Smooth muscle cell (in vitro differentiated cells): ENCODE measurements around the gene PSMA5. TPM values are rescaled to one million over a fixed set of nuclear protein-coding genes. Genes with fewer than 3 reads are reported as not detected.
A peak's percentile ranks its signal among the peaks of the same experiment; 100 is the strongest.

Source experiments
- DNase-seq: peaks from one replicate; lab custom pipeline; 2025; ENCODE audit not compliant: unreplicated experiment; lab: John Stamatoyannopoulos, UW
- H2AFZ ChIP-seq: fragments of 200-600 bp; sonication (generic); 2 replicates; pipeline ENCODE4 v1.6.0; 2016; ENCODE audit warnings: antibody characterized with exemption, low read depth, mild to moderate bottlenecking
- H3F3A ChIP-seq: fragments of 200-600 bp; sonication (generic); 2 replicates; pipeline ENCODE4 v1.6.0; 2017; ENCODE audit warnings: antibody characterized with exemption, low read depth
- H3K27ac ChIP-seq: fragments of 200-600 bp; sonication (generic); 2 replicates; pipeline ENCODE4 v1.5.1; 2016; ENCODE audit warnings: low read depth, mild to moderate bottlenecking
- H3K27me3 ChIP-seq: fragments of 200-600 bp; sonication (generic); 2 replicates; pipeline ENCODE4 v1.6.1; 2016; ENCODE audit warnings: low read depth, mild to moderate bottlenecking
- H3K36me3 ChIP-seq: fragments of 200-600 bp; sonication (generic); 2 replicates; pipeline ENCODE4 v1.5.1; 2016; ENCODE audit warnings: low read depth
- H3K4me1 ChIP-seq: fragments of 200-600 bp; sonication (generic); 2 replicates; pipeline ENCODE4 v1.5.1; 2016; ENCODE audit warnings: low read depth
- H3K4me2 ChIP-seq: fragments of 200-600 bp; sonication (generic); 2 replicates; pipeline ENCODE4 v1.6.0; 2016; ENCODE audit warnings: mild to moderate bottlenecking
- H3K4me3 ChIP-seq: fragments of 200-600 bp; sonication (generic); 2 replicates; pipeline ENCODE4 v1.5.1; 2016; ENCODE audit warnings: mild to moderate bottlenecking
- H3K79me2 ChIP-seq: fragments of 200-600 bp; sonication (generic); 2 replicates; pipeline ENCODE4 v1.6.0; 2016; ENCODE audit warnings: low read depth, mild to moderate bottlenecking
- H3K9ac ChIP-seq: fragments of 200-600 bp; sonication (generic); 2 replicates; pipeline ENCODE4 v1.6.0; 2016; ENCODE audit warnings: low read depth
- H3K9me3 ChIP-seq: fragments of 200-600 bp; sonication (generic); replicated peaks from 2 replicates; pipeline ENCODE4 v1.5.1; 2016; ENCODE audit warnings: low read depth
- H4K20me1 ChIP-seq: fragments of 200-600 bp; sonication (generic); 2 replicates; pipeline ENCODE4 v1.6.0; 2016; ENCODE audit warnings: low read depth
- CTCF ChIP-seq: fragments of 200-600 bp; sonication (generic); IDR thresholded peaks from 2 replicates; pipeline ENCODE4 v1.5.1; 2017; ENCODE audit warnings: borderline replicate concordance, mild to moderate bottlenecking, antibody characterized with exemption; ENCODE audit not compliant: insufficient read depth, poor library complexity, severe bottlenecking
- WGBS: methylation state at CpG from one replicate; pipeline ENCODE4 v1.1.7; 2016; ENCODE audit warnings: low lambda C conversion rate; 5-methylcytosine and 5-hydroxymethylcytosine counted together
- polyA plus RNA-seq: library from polyadenylated mRNA; unstranded; fragments of >200 nt; fragmentation: Nextera tagmentation; extraction: Ambion mirVana; gene quantifications from 2 replicates; pipeline ENCODE4 v1.2.1, GENCODE V29; 2016
- total RNA-seq: library from RNA; depleted of rRNA; stranded (reverse); fragments of >200 nt; gene quantifications from 2 replicates; pipeline ENCODE4 v1.2.3, GENCODE V29; 2014

Gene PSMA5
- total and polyA plus RNA-seq, 2 experiments from 2014 or later = 57.2 to 93.9 TPM

GRCh38 chr1:109393617-109394233, 32.5 kb downstream of the PSMA5 start:
- H3K9ac ChIP-seq = no peak overlapping the region
- peaks cover 8% of the 10 kb centered on the region for H3K27me3 ChIP-seq
- H2AFZ ChIP-seq = peak overlapping the region; percentile 79
- WGBS = 85% methylated on average over 2 of the region's 2 CpGs
- H3K4me1 ChIP-seq = peaks cover 27% of the 10 kb centered on the region
- H3K9me3 ChIP-seq = no peaks in the 10 kb centered on the region
- no peaks in the 10 kb centered on the region for H3K36me3 ChIP-seq
- no peaks in the 10 kb centered on the region for H3F3A ChIP-seq
- H3K79me2 ChIP-seq = peaks cover 10% of the 10 kb centered on the region
- no peak for DNase-seq
- H3K27ac ChIP-seq = peak overlapping the region; percentile 71
- H3K4me3 ChIP-seq = peak overlapping the region; percentile 18
- TF ChIP-seq CTCF = no peak
- H3K4me2 ChIP-seq = peak overlapping the region; percentile 67
- no peaks in the 10 kb centered on the region for H4K20me1 ChIP-seq

DNA sequence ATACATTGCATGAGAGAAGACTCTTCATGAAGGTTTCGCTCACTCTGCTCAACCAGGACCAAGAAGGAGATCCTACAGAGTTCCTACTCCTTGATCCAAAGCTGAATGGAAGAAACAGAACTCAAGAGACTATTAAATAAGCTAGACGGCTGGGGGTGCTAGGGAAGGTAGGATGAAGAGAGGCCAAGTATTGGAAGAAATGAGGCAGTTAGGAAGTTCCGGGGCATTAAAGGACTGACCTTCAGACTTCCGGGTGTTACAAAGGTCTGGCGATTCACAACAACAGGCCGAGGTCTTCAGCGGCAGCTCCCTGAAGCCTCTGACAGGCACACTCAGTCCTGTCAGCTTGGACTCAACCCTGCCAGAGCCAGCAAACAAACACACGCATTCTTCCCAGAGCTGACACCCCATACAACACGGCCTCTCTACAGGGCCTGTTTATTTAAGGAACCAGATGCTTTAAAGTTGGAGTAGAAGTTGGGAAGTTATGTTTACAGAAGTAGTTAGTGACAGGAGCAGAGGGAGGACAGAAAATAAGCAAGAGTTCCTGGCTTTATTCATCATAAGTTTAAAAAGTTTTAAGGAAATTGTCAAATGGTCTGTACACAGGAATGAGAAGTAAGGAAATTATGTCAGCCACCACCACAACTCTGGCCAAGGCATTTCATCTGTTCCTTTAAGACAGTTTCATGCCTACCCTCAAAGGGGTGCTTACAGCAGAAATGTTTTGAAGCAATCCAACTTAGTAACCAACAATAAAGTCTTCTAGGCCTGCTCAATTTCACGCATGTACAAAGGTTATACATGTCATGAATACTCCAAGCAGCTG, 33.2 kb downstream of the PSMA5 start:
- no peaks in the 10 kb centered on the region for H3F3A ChIP-seq
- H3K36me3 ChIP-seq = no peaks in the 10 kb centered on the region
- peaks cover 8% of the 10 kb centered on the region for H3K27me3 ChIP-seq
- peak overlapping the region; percentile 18 for H3K9ac ChIP-seq
- H3K4me3 ChIP-seq = peak overlapping the region; percentile 18
- peak overlapping the region; percentile 71 for H3K27ac ChIP-seq
- no peak for TF ChIP-seq CTCF
- no peak for DNase-seq
- H3K79me2 ChIP-seq = peaks cover 14% of the 10 kb centered on the region
- H3K9me3 ChIP-seq = no peaks in the 10 kb centered on the region
- H3K4me2 ChIP-seq = peak overlapping the region; percentile 67
- peak overlapping the region; percentile 79 for H2AFZ ChIP-seq
- 52% methylated on average over 10 of the region's 10 CpGs for WGBS
- peaks cover 21% of the 10 kb centered on the region for H3K4me1 ChIP-seq
- no peaks in the 10 kb centered on the region for H4K20me1 ChIP-seq

- DNase-seq = no peak
- Histone ChIP-seq H3K27ac (peak overlapping the region; percentile 71), H3F3A (no peaks in the 10 kb centered on the region), H3K79me2 (peaks cover 17% of the 10 kb centered on the region), H3K4me2 (peak overlapping the region; percentile 67), H3K36me3 (no peaks in the 10 kb centered on the region), H3K4me3 (peak overlapping the region; percentile 18), H3K4me1 (peaks cover 21% of the 10 kb centered on the region), H3K27me3 (peaks cover 8% of the 10 kb centered on the region), H3K9ac (no peak overlapping the region), H4K20me1 (no peaks in the 10 kb centered on the region), H2AFZ (peak overlapping the region; percentile 79), H3K9me3 (no peaks in the 10 kb centered on the region)
- no peak for TF ChIP-seq CTCF
- WGBS = 94% methylated on average over 4 of the region's 4 CpGs
These were observed 34.0 kb downstream of the PSMA5 start for GRCh38 chr1:109392037-109392787.
